Right cardiac atrium (tissue), 5 donors: Measurements from ENCODE around the gene PDE9A. TPM values are rescaled to one million over a fixed set of nuclear protein-coding genes. Genes with fewer than 3 reads are reported as not detected.

Experiments used
- ATAC-seq, 2 donors: fragments of 200-7000 bp; cut with Tn5 transposase; one replicate each; pipeline versions ENCODE4 v1.8.0 to v1.9.1; 2020; ENCODE audit warnings: moderate library complexity in 2 of 2, mild to moderate bottlenecking in 1 of 2
- DNase-seq, 3 donors: peaks; one replicate each; pipeline ENCODE4 v3.0.0-alpha.2; 2020
- H3K27ac ChIP-seq: one replicate; pipeline ENCODE4 v1.5.1; 2013; ENCODE audit warnings: mild to moderate bottlenecking, low read length, control low read depth, moderate library complexity
- H3K27me3 ChIP-seq: one replicate; pipeline ENCODE4 v1.6.1; 2013; ENCODE audit not compliant: control insufficient read depth, insufficient read depth
- H3K4me1 ChIP-seq: one replicate; pipeline ENCODE4 v1.6.1; 2013; ENCODE audit warnings: low read length; ENCODE audit not compliant: control insufficient read depth, insufficient read depth
- H3K4me3 ChIP-seq: one replicate; pipeline ENCODE4 v1.5.1; 2013; ENCODE audit warnings: low read length, control low read depth
- H3K9me3 ChIP-seq: one replicate; pipeline ENCODE4 v1.6.1; 2013; ENCODE audit warnings: low read length; ENCODE audit not compliant: control insufficient read depth
- WGBS: extraction: QIAGEN DNeasy Blood & Tissue Kit; methylation state at CpG from one replicate; pipeline ENCODE4 v1.1.7; 2013; 5-methylcytosine and 5-hydroxymethylcytosine counted together
- intact Hi-C, 4 donors: fragments of 100-400 bp; cut with DNase I; formaldehyde crosslinking; loops; one replicate each; pipeline versions ENCODE4 v1.11.0 to v1.14.0; 2022 to 2023
- polyA plus RNA-seq: library from polyadenylated mRNA; stranded (reverse); fragments of 200-250 nt; gene quantifications from one replicate; pipeline ENCODE4 v1.2.3, GENCODE V29; 2013
- total RNA-seq, 4 donors: library from RNA; stranded (reverse); fragmentation: NEBNext Ultra II Directional; extraction: Animal tissue kit (Norgen Biotek cat#: 25700); gene quantifications; one replicate each; pipeline ENCODE4 v1.2.1, GENCODE V29; 2021
- donor health status: healthy with polysubstance abuse.
- donor health status: DM: no; HTN: yes; CAD: no.
- donor health status: DM: no; HTN: no; CAD: no.
- donor health status: DM: no; HTN: yes; CAD: no; lungs with severe emphysema.
- donor health status: DM: yes; HTN: yes; CAD: no.

PDE9A gene
- total and polyA plus RNA-seq, 5 donors = 1.5 to 4.1 (median 2.5) TPM

- no peaks in the 10 kb centered on the region for H3K27me3 ChIP-seq
- ATAC-seq (no peak), DNase-seq (peak in 1 of 3 donors; percentile 35)
- no peak overlapping the region for H3K4me3 ChIP-seq
- intact Hi-C loops = no loop called here
- no peaks in the 10 kb centered on the region for H3K4me1 ChIP-seq
- H3K9me3 ChIP-seq = no peaks in the 10 kb centered on the region
- no peak overlapping the region for H3K27ac ChIP-seq
- WGBS = 93% methylated on average over 8 of the region's 8 CpGs
Measured at GRCh38 chr21:42676808-42677207, 23.4 kb downstream of the PDE9A start.

GRCh38 chr21:42677339-42678321, 24.2 kb downstream of the PDE9A start:
- H3K27ac ChIP-seq = no peak overlapping the region
- 57% methylated on average over 20 of the region's 20 CpGs for WGBS
- no peaks in the 10 kb centered on the region for H3K27me3 ChIP-seq
- no peaks in the 10 kb centered on the region for H3K9me3 ChIP-seq
- DNase-seq = peak in 1 of 3 donors; percentile 27
- intact Hi-C loops = no loop called here
- no peak overlapping the region for H3K4me3 ChIP-seq
- H3K4me1 ChIP-seq = no peaks in the 10 kb centered on the region
- ATAC-seq = no peak

GRCh38 chr21:42678618-42679295, 25.3 kb downstream of the PDE9A start:
- DNase-seq = peak in 1 of 3 donors; percentile 38
- Histone ChIP-seq H3K9me3 (no peaks in the 10 kb centered on the region), H3K4me3 (no peak overlapping the region), H3K4me1 (no peaks in the 10 kb centered on the region), H3K27ac (no peak overlapping the region), H3K27me3 (no peaks in the 10 kb centered on the region)
- intact Hi-C loops = no loop called here
- 91% methylated on average over 23 of the region's 23 CpGs for WGBS
- no peak for ATAC-seq

- H3K4me3 ChIP-seq = no peak overlapping the region
- H3K9me3 ChIP-seq = no peaks in the 10 kb centered on the region
- no peaks in the 10 kb centered on the region for H3K27me3 ChIP-seq
- intact Hi-C loops = loop anchor here in 1 of 4 donors (10.0 kb wide), 1 partner anchor 105 kb away; no protein-coding TSS in a partner anchor
- ATAC-seq (no peak), DNase-seq (peak in 1 of 3 donors; percentile 30)
- H3K27ac ChIP-seq = no peak overlapping the region
- 92% methylated on average over 22 of the region's 22 CpGs for WGBS
- peaks cover under 1% of the 10 kb centered on the region for H3K4me1 ChIP-seq
Measured at GRCh38 chr21:42679319-42680057, 26.1 kb downstream of the PDE9A start.

GRCh38 chr21:42680058-42680330, 26.6 kb downstream of the PDE9A start:
- H3K4me1 ChIP-seq = peaks cover 1% of the 10 kb centered on the region
- DNase-seq = no peak
- no peaks in the 10 kb centered on the region for H3K27me3 ChIP-seq
- no peaks in the 10 kb centered on the region for H3K9me3 ChIP-seq
- intact Hi-C loops = loop anchor here in 1 of 4 donors (10.0 kb wide), 1 partner anchor 105 kb away; no protein-coding TSS in a partner anchor
- H3K27ac ChIP-seq = no peak overlapping the region
- H3K4me3 ChIP-seq = no peak overlapping the region
- no peak for ATAC-seq
- WGBS = 97% methylated on average over 7 of the region's 7 CpGs

- ATAC-seq (no peak), DNase-seq (peak in 1 of 3 donors; percentile 30)
- intact Hi-C loops = loop anchor here in 1 of 4 donors (10.0 kb wide), 1 partner anchor 104 kb away; no protein-coding TSS in a partner anchor
- WGBS = 92% methylated on average over 11 of the region's 11 CpGs
- no peaks in the 10 kb centered on the region for H3K27me3 ChIP-seq
- H3K27ac ChIP-seq = no peak overlapping the region
- no peak overlapping the region for H3K4me3 ChIP-seq
- H3K9me3 ChIP-seq = no peaks in the 10 kb centered on the region
- peaks cover 1% of the 10 kb centered on the region for H3K4me1 ChIP-seq
Measured at GRCh38 chr21:42680429-42680828, 27.0 kb downstream of the PDE9A start.

- WGBS = 93% methylated on average over 24 of the region's 24 CpGs
- peak in 1 of 3 donors; percentile 21 for DNase-seq
- no peak overlapping the region for H3K27ac ChIP-seq
- ATAC-seq = no peak
- H3K4me3 ChIP-seq = no peak overlapping the region
- intact Hi-C loops = loop anchor here in 1 of 4 donors (10.0 kb wide), 1 partner anchor 103 kb away; no protein-coding TSS in a partner anchor
- H3K27me3 ChIP-seq = no peaks in the 10 kb centered on the region
- H3K9me3 ChIP-seq = no peaks in the 10 kb centered on the region
- H3K4me1 ChIP-seq = peaks cover 1% of the 10 kb centered on the region
Measured at GRCh38 chr21:42681296-42682206, 28.1 kb downstream of the PDE9A start.

- DNase-seq (peak in 1 of 3 donors; percentile 9), ATAC-seq (no peak)
- intact Hi-C loops = loop anchor here in 1 of 4 donors (10.0 kb wide), 1 partner anchor 102 kb away; no protein-coding TSS in a partner anchor
- Histone ChIP-seq H3K27me3 (no peaks in the 10 kb centered on the region), H3K27ac (no peak overlapping the region), H3K4me1 (peaks cover 1% of the 10 kb centered on the region), H3K9me3 (no peaks in the 10 kb centered on the region), H3K4me3 (no peak overlapping the region)
- WGBS = 90% methylated on average over 15 of the region's 15 CpGs
Measured at GRCh38 chr21:42682661-42683210, 29.3 kb downstream of the PDE9A start.

GRCh38 chr21:42683371-42684108, 30.1 kb downstream of the PDE9A start:
- intact Hi-C loops = loop anchor here in 1 of 4 donors (10.0 kb wide), 1 partner anchor 101 kb away; no protein-coding TSS in a partner anchor
- Histone ChIP-seq H3K27me3 (no peaks in the 10 kb centered on the region), H3K4me3 (no peak overlapping the region), H3K4me1 (peaks cover 1% of the 10 kb centered on the region), H3K9me3 (no peaks in the 10 kb centered on the region), H3K27ac (no peak overlapping the region)
- WGBS = 89% methylated on average over 19 of the region's 19 CpGs
- DNase-seq (peak in 1 of 3 donors; percentile 28), ATAC-seq (no peak)
